ENCODE data around the gene DPF3.

Gene DPF3

GRCh38 chr14:72633551-72633950 is 260.4 kb downstream of the DPF3 start:
- DNase-seq = no peak

GRCh38 chr14:72632727-72633126 is 261.2 kb downstream of the DPF3 start:
- no peak for DNase-seq

DNA sequence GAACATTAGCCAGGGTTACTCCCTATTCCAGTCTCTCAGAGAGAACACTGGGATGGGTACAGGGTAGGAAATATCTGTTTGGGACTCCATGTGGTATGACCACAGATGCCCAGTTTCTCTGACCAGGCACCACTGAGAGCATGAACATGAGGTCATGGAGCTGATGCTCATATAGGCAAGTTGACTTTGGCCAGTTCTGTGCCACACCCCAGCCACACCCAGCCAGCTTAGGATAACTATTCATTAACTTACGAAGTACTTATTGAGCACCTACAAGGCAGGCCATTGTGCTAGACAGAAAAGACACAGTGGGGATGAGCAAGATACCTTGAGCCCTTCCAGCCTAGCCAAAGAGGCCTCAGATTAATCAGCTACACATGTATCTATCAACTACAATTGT is 262.5 kb downstream of the DPF3 start:
- DNase-seq = no peak

GRCh38 chr14:72630374-72630773 is 263.5 kb downstream of the DPF3 start:
- DNase-seq = no peak

DNA sequence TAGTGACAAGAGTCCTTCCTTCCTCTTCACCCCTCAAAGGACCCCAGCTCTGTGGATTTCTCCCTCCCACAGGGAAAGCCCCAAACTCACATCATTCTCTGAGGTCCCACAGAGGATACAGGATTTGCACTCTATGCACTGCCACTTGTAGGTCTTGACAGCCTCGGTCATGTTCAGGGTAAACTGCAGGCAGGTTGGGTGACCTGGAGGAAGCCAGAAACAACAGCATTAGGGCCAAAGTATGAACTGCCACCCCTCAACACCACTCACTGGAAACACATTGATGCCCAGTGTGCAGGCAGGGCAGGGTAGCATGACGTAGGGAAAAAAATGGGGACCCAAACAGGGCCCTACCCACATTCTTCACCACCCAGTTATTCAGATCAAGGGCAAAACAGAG is 264.4 kb downstream of the DPF3 start:
- DNase-seq = no peak

- no peak for DNase-seq
These were observed 268.2 kb downstream of the DPF3 start for GRCh38 chr14:72625689-72626088.

DNA sequence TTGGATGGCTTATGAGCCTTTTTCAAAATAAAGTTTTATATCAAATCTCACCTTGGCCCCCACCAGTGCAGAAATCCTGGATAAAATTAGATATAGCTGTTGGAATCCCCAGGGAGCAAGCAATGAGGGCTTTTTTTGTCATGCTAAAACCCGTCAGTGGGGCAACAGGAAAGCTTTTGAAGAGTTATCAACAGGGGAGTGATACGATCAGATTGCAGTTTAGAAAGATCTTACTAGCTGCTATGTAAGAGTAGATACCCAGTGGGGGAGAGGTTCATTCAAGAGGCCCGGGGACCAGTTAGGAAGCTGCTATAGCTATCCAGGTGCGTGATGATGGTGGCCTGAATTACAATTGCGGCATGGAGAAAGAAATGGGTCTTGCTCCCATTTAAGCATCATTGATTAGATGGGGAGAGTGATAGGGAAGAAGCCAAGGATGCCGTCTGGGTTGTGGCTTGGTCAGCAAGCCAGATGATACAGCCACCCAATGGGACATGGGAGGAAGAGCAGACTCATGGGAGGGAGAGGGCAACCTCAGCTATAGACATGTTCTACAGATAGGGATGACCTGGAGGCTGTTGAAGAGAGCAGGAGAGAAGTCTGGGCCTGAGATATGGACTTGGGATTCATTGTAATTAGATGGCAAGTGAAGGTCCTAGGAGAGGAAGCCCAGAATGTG is 272.4 kb downstream of the DPF3 start:
- no peak for DNase-seq

DNA sequence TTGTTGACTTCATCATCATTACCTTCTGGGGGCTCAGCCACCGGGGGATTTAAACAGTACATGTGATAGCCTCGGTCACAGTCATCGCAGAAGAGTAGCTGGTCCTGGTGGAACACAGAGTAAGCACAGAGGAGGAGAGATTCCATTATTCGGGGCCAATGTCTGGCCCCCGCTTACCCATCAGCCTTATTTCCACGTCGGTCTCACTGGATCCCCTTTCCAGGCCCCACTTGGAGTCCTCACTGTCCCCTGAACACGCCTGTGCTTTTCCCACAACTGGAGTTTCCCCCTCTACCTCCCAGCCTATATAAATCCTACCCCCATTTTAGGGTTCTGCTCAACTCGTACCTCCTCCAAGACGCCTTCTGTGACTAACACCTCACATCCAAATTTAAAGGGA is 274.0 kb downstream of the DPF3 start:
- DNase-seq = no peak

- DNase-seq = no peak
These were observed 274.8 kb downstream of the DPF3 start for GRCh38 chr14:72619111-72619571.

DNA sequence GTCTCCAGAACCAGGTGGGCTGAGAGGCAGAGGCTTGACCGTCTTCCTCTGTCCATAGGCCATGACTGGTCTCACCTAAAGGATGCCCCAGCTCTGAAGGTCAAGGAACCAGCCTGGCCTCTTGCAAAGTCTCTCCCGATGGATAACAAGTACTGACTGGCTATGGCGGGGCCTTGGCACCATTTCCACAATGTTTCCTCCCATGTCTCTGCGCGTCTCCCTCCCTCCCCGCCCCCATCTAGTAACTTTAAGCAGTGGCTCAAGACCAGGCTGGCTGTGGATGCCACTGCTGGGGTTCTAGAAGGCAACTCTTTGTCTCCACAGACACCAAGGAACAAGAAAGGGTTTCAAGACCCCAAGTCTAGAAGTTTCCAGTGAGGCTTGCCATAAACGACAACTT is 275.5 kb downstream of the DPF3 start:
- DNase-seq = no peak

- DNase-seq = no peak
These were observed 276.4 kb downstream of the DPF3 start for GRCh38 chr14:72617391-72618031.

GRCh38 chr14:72616811-72617210 is 277.1 kb downstream of the DPF3 start:
- no peak for DNase-seq

DNA sequence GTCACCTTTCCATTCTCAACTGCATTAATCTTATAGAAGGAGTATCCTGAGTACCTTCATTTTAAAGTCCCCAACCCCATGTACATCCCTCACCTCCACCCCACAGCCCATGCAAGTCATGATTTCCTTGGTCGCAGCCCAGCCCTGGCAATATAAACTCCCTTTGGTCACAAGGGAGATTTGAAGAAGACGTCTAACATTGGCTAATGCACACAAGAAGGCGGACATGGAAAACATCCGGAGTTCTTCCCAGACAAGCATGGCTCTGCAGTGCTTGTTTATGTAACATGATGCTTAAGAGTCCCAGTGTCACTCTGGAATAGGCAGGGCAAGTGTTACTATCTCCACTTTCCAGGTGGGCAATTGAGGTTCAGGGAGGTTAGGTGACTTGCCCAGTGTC is 277.6 kb downstream of the DPF3 start:
- no peak for DNase-seq

DNA sequence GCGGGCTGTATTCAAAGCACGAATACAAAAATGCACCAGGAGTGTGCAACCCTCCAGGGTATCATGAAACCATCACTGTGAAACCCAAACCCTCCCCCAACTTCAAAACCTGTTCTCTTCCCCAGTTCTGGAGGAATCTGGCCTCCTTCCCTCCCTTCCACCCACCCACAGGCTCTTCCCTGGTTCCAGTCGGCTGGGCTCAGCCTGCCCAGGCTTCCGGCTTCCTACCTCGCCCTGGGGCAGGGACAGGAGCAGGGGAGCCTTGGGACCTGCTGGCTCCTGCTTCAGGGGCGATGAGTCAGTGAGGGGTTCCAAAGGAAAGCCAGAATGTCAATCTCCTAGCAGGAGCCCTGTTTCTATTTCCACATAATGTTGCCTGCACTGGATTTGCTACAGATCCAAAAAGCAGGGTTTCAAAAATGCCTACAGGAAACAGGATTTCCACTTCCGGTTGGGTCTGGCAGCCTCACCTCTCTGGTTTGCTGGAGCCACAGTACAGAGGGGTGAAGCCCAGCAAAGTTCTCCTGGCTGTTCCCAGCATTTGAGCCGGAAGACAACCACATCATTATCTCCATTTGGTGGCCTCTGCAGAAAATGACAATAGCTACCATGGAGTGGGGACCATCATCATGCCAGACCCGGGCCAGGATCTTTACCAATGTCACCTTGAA is 278.3 kb downstream of the DPF3 start:
- no peak for DNase-seq

DNA sequence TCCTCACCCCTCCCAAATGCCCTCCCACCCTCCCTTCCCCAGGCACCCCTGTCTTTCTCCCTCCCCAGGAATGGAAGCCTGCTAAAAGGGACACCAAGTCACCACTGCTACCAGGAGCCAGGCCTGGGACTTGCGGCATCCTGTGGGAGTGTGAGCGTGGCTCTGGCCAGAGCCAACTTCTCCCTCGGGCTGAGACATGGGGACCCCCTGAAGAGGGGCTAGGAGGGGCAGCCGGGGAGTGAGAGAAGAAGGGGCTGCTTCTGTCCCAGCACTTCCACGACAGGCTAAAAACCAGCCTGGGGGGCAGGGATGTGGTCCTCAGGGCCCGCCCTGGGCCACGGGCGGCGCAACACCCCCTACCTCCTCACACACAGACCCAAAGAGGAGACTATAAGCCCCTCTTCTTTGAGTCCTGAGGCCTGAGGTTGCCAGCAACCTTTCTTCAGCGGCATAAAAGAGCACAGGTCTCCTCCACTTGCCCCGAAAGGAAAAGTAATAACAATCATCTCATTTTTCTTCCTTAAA is 278.9 kb downstream of the DPF3 start:
- no peak for DNase-seq

GRCh38 chr14:72614365-72614764 is 279.5 kb downstream of the DPF3 start:
- DNase-seq = no peak

DNA sequence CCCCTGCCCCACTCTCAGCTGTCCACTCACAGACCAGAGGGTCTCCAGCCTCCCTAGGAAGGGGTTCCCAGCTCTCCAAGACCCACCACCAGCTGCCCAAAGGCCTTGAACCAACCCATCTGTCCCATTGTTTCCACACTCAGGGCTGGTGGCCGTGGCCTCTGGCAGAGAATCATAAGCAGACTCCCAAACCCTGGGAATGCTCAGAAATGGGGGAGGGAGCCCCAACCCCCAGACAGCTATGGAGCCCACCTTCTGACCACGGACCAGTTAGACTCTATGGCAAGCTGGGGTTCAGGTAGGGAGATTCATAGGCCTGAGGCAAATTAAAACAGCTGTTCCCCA is 280.0 kb downstream of the DPF3 start:
- no peak for DNase-seq

GRCh38 chr14:72613231-72613974 is 280.5 kb downstream of the DPF3 start:
- no peak for DNase-seq

GRCh38 chr14:72612041-72612440 is 281.9 kb downstream of the DPF3 start:
- DNase-seq = no peak

- no peak for DNase-seq
These were observed 282.4 kb downstream of the DPF3 start for GRCh38 chr14:72611506-72611905.

DNA sequence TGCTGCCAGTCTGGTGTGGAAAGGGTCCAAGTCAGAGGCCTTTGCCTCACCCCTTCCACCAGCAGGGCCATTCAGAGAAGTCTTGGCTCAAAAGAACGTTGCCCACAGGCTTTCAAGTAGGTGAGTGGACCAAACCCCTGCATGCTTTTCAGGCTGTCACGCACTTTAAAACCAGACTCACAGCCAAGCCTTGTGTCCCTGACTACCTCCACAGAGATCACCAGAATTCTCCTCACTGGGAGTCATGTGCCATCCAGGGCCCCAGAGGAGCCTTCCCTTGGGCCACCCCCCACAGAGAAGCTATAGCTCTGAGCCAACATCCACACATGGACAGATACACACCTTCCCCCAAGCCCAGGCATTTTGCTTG is 283.1 kb downstream of the DPF3 start:
- no peak for DNase-seq

DNA sequence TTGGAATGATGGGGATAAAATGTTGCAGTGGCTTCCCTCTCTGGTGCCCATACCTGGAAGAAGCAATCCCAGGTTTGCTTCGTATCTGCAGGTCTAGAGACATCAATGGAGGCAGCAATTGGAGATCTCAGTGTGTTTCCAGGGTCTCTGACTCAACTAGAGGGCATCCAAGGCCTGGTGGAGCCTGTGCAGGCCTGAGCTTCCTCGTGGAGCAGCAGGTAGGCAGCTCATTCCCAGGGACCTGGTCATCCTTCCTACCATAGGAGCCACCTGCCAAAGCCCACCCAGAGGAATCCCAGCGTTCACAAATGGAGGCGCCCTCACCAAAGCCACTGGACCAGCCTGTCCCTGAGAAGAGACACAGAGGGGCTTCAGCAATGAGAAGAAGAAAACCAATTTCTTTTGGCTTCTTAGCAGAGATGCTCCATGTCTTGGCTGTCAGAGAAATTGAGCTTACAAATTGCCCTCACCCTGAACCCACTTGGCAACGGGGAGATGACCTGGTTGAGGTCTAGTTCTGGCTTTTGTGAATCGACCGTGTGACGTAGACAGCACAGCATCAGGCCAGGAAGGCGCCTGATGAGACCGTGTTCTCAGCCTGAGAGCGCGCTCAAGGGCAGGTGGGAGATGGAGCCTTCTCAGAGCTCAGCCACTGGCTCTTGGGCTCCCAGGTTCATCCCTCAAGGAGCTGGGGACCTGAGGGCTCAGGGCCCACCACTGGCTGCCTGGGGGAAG is 283.6 kb downstream of the DPF3 start:
- no peak for DNase-seq

Data from NCI-H345 (cell line).